Kidney capillary endothelial cell (primary cell): Measurements from ENCODE around the gene KREMEN1.
"Not testable (repeated sequence)": the region's sequence is repeated elsewhere in the genome, so short reads cannot be mapped to it uniquely, and the experiment has no call there.

Experiments used
- DNase-seq: peaks from one replicate; pipeline ENCODE4 v3.0.0-alpha.2; 2018; ENCODE audit warnings: low spot score

Gene KREMEN1

GRCh38 chr22:29103121-29103520 is 30.3 kb downstream of the KREMEN1 start:
- no peak for DNase-seq

GRCh38 chr22:29105468-29105867 is 32.6 kb downstream of the KREMEN1 start:
- DNase-seq: no peak

DNA sequence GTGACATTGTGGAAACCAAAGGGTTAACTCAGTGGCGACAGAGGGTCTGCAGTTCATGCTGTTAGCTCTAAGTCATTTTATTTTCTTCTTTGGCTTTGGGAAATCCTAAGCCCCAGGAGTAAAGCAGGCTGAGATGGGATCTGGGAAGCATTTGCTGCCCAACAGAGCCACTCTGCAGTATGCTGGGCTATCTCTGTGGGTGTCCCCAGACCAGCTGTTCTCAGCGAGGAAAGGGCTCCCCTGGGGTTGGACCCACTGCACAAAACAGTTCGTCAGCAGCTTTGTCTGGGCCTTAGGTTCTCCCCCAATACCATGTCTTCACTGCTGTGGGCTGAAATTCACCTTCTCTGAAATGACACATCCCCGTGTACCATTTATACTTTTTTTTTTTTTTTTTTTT is 34.0 kb downstream of the KREMEN1 start:
- DNase-seq: no peak

DNA sequence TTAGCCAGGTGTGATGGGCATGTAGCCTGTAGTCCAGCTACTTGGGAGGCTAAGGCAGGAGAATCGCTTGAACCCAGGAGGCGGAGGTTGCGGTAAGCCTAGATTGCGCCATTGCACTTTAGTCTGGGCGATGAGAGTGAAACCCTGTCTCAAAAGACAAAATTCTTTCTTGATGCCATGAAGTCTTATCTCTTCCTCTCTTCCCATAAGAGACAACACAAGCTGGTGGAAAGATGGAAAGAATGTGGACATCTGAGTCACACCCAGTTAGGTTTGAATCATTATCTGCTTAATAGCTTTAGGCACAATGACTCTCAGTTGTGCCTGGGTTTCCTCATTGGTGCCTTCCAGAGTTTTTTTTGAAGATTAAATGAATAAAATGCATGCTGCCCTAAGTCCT is 35.3 kb downstream of the KREMEN1 start:
- no peak for DNase-seq

- no peak for DNase-seq
These were observed 37.0 kb downstream of the KREMEN1 start for GRCh38 chr22:29109822-29110221.

GRCh38 chr22:29110946-29111345 is 38.1 kb downstream of the KREMEN1 start:
- no peak for DNase-seq

- DNase-seq: no peak
These were observed 39.3 kb downstream of the KREMEN1 start for GRCh38 chr22:29112121-29112520.

DNA sequence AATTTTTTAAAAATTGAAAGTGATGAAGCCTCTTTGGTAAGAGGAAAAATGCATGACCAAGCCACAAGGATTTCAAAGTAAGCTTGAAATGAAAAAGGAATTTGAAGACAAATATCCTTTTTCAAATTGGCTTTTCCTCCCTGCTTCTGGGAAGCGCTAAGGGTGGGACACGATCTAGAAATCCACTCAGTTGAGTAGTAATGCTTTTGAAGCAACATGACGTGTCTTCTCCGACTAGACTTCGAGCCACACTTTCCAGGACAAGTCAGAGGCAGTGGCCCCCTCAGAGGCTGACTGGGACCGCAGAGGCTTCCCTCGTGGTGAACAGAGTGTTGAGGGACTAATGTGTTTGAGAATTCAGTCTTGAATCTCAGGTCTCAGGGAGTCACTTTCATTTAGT is 39.8 kb downstream of the KREMEN1 start:
- no peak for DNase-seq

GRCh38 chr22:29113319-29113718 is 40.5 kb downstream of the KREMEN1 start:
- no peak for DNase-seq

DNA sequence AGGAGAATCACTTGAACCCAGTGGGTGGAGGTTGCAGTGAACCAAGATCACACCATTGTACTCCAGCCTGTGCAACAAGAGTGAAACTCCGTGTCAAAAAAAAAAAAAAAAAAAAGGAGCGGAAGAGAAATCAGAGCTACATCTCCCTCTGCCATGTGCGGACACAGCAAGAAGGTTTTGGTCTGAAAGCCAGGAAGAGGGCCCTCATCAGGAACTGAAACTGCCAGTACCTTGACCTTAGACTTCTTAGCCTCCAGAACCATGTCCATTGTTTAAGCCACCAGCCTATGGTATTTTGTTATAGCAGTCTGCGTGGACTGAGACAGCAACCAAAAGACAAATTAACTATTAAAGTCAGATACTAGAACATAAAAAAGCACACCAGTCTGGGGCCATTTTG is 41.6 kb downstream of the KREMEN1 start:
- no peak for DNase-seq

GRCh38 chr22:29115682-29116288 is 43.0 kb downstream of the KREMEN1 start:
- DNase-seq: no peak

- no peak for DNase-seq
These were observed 43.7 kb downstream of the KREMEN1 start for GRCh38 chr22:29116397-29117123.

GRCh38 chr22:29117799-29118477 is 45.1 kb downstream of the KREMEN1 start:
- DNase-seq: no peak

GRCh38 chr22:29120098-29120912 is 47.5 kb downstream of the KREMEN1 start:
- DNase-seq: not testable (repeated sequence)

DNA sequence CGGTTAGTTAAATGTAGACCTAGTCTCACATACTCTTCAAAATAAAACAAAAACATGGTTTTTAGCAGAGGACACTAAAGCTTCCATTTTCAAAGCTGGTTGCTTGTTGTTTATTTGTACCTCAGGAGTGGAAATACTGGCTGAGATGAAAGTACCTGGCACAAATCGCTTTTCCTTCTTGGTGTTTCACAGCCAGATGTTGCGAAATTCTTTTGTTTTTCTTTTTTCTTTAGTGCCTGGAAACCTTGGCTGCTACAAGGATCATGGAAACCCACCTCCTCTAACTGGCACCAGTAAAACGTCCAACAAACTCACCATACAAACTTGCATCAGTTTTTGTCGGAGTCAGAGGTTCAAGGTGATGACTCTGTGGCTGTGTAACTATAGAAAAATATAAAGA is 48.3 kb downstream of the KREMEN1 start:
- DNase-seq: no peak

DNA sequence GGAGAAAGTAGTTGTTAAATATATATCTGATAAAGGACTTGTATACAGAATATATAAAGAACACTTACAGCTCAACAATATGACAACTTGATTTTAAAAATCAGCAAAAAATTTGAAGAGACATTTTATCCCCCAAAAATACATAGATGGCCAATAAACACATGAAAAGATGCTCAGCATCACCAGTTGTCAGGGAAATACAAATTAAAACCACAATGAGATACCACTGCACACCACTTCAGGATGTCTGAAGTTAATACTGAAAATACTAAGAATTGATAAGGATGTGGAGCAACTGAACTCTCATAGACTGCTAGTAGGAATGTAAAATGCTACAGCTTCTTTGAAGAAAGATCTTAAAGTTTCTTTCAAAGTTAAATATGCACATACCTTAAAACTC is 49.2 kb downstream of the KREMEN1 start:
- DNase-seq: no peak

DNA sequence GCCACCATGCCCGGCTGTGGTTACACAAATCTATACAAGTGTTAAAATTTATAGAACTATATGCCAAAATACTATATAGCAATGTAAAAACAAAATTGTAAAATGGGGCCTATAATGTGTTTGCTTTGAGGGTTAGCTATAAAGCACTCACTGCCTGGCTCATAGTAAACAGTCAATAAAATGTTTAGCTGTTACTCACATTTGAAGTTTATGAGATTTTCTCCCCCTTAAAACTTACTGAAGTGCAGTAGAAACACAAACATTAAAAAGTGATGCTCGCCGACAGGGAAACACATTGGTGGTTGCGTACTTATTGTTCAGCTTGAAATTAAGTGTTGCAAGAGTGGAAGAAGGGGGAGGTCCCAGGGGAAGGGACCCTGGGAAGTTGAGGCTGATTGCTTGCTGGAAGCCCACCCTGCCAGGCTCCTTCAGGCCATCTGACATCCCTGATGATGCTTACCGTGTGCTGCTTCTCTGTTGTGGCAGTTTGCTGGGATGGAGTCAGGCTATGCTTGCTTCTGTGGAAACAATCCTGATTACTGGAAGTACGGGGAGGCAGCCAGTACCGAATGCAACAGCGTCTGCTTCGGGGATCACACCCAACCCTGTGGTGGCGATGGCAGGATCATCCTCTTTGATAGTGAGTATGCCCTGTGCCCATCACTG is 52.1 kb downstream of the KREMEN1 start:
- DNase-seq: no peak

DNA sequence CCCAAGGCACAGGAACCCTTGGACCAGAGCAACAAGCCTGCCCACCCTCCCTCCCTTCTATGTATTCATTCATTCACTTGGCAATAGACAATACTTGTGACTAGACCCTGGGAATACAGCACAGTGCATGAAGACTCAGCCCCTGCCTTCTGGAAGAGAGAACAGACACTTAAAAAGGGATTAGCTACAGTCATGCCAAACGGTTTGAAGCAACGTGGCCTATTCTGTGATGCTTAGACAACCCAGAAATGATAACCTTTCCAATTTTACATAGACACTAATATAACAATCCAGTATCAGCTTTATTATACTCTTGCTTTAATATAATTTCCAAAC is 52.6 kb downstream of the KREMEN1 start:
- DNase-seq: no peak

GRCh38 chr22:29125844-29126243 is 53.0 kb downstream of the KREMEN1 start:
- DNase-seq: no peak

- DNase-seq: no peak
These were observed 54.0 kb downstream of the KREMEN1 start for GRCh38 chr22:29126670-29127395.
